Measurements from ENCODE around the gene PRDM16. TPM values are rescaled to one million over a fixed set of nuclear protein-coding genes. Genes with fewer than 3 reads are reported as not detected.

The PRDM16 gene
- total RNA-seq, 2 donors from 2014 or later, result 0.79 to 6.1 TPM

GRCh38 chr1:3037281-3038040 lies 31.5 kb upstream of the PRDM16 start:
- DNase-seq, result no peak
- Histone ChIP-seq H3K4me3 (no peak overlapping the region), H3K27ac (no peak overlapping the region), H3K27me3 (no peaks in the 10 kb centered on the region), H3K9ac (ENCODE audit: low read depth in 2 of 2, low read length in 2 of 2) (no peak overlapping the region), H3K9me3 (no peaks in the 10 kb centered on the region), H3K36me3 (no peaks in the 10 kb centered on the region), H3K4me1 (no peaks in the 10 kb centered on the region)
- no peak for TF ChIP-seq CTCF (IDR thresholded peaks at IDR 0.05)
- intact Hi-C loops (cut with DNase I), result no loop called here

- no peaks in the 10 kb centered on the region for H3K27me3 ChIP-seq
- intact Hi-C loops (cut with DNase I), result no loop called here
- H3K4me1 ChIP-seq, result no peaks in the 10 kb centered on the region
- no peak overlapping the region for H3K9ac ChIP-seq (ENCODE audit: low read depth in 2 of 2, low read length in 2 of 2)
- no peak overlapping the region for H3K27ac ChIP-seq
- no peak for DNase-seq
- H3K9me3 ChIP-seq, result no peaks in the 10 kb centered on the region
- H3K4me3 ChIP-seq, result no peak overlapping the region
- H3K36me3 ChIP-seq, result no peaks in the 10 kb centered on the region
- no peak for TF ChIP-seq CTCF (IDR thresholded peaks at IDR 0.05)
Measured at GRCh38 chr1:3038113-3038551, 30.9 kb upstream of the PRDM16 start.

- intact Hi-C loops (cut with DNase I), result no loop called here
- no peaks in the 10 kb centered on the region for H3K27me3 ChIP-seq
- no peak for DNase-seq
Measured at GRCh38 chr1:3038571-3039181, 30.3 kb upstream of the PRDM16 start.

GRCh38 chr1:3040004-3040403 lies 29.0 kb upstream of the PRDM16 start:
- H3K27ac ChIP-seq, result no peak overlapping the region
- H3K27me3 ChIP-seq, result no peaks in the 10 kb centered on the region
- no peaks in the 10 kb centered on the region for H3K4me1 ChIP-seq
- H3K4me3 ChIP-seq, result no peak overlapping the region
- DNase-seq, result no peak
- no peak for TF ChIP-seq CTCF (IDR thresholded peaks at IDR 0.05)
- H3K9ac ChIP-seq (ENCODE audit: low read depth in 2 of 2, low read length in 2 of 2), result no peak overlapping the region
- intact Hi-C loops (cut with DNase I), result no loop called here
- H3K36me3 ChIP-seq, result no peaks in the 10 kb centered on the region
- no peaks in the 10 kb centered on the region for H3K9me3 ChIP-seq

More at GRCh38 chr1:3038571-3039181, 30.3 kb upstream of the PRDM16 start:
- Histone ChIP-seq H3K27ac (no peak overlapping the region), H3K4me3 (no peak overlapping the region), H3K9ac (ENCODE audit: low read depth in 2 of 2, low read length in 2 of 2) (no peak overlapping the region), H3K36me3 (no peaks in the 10 kb centered on the region), H3K4me1 (no peaks in the 10 kb centered on the region), H3K9me3 (no peaks in the 10 kb centered on the region)
- TF ChIP-seq CTCF (IDR thresholded peaks at IDR 0.05), result no peak

- Histone ChIP-seq H3K9me3 (no peaks in the 10 kb centered on the region), H3K27me3 (no peaks in the 10 kb centered on the region), H3K9ac (ENCODE audit: low read depth in 2 of 2, low read length in 2 of 2) (no peak overlapping the region), H3K4me1 (no peaks in the 10 kb centered on the region), H3K27ac (no peak overlapping the region), H3K4me3 (no peak overlapping the region), H3K36me3 (no peaks in the 10 kb centered on the region)
- intact Hi-C loops (cut with DNase I), result no loop called here
- DNase-seq, result no peak
- TF ChIP-seq CTCF (IDR thresholded peaks at IDR 0.05), result no peak
Measured at GRCh38 chr1:3042481-3042880, 26.5 kb upstream of the PRDM16 start.

Measured in colonic mucosa (tissue), 4 donors.